ENCODE measurements around the gene PARD3B.

The PARD3B gene

GRCh38 chr2:205358351-205358815 lies 813.1 kb downstream of the PARD3B start:
- no peak for DNase-seq (ENCODE audit: insufficient read length, low spot score)
- FAIRE-seq, result no peak

DNA sequence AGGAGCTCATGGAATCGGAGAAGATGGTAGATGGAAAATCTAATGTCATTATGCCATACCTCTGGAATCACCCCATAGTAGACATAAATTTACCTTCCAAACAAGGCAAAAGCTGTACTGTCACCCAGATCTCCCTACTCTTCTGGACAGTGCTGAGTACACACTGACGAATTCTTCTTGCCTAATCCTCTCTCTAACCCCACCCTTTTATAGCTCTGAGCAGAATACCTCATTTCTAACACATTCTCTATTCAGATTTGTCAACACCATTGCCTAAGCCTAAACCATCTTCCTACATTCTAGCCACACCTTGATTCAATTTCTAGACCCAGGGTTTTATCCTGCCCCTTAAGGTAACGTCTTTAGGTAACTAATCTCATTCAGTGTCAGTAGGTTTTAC lies 816.0 kb downstream of the PARD3B start:
- no peak for FAIRE-seq

GRCh38 chr2:205361970-205362369 lies 816.7 kb downstream of the PARD3B start:
- FAIRE-seq (no peak), DNase-seq (ENCODE audit: insufficient read length, low spot score) (no peak)

More for the DNA sequence above, 816.0 kb downstream of the PARD3B start:
- no peak for DNase-seq (ENCODE audit: insufficient read length, low spot score)

DNA sequence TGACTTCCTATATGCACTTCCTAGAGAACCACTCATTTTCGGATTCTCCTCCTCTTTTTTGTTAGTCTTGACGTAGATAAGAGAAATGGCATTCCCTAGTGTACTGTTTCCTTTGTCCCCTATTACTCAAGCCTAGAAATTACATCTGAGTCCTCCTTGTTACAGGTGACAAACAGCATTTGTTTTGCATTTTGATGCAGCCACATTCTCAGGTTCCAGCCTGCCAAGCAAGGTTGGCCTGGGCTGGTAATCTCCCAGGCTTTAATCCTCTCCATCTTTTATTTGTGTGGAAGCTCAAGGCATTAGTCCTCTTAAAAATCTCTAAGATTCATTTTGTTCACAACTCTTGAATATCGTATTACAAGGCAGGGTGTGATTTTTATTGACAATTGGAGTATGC lies 819.0 kb downstream of the PARD3B start:
- DNase-seq (ENCODE audit: insufficient read length, low spot score), result no peak
- FAIRE-seq, result no peak

GRCh38 chr2:205366336-205367060 lies 821.2 kb downstream of the PARD3B start:
- FAIRE-seq (no peak), DNase-seq (ENCODE audit: insufficient read length, low spot score) (no peak)

GRCh38 chr2:205367331-205367935 lies 822.2 kb downstream of the PARD3B start:
- DNase-seq (ENCODE audit: insufficient read length, low spot score), result no peak
- no peak for FAIRE-seq

GRCh38 chr2:205369813-205370212 lies 824.5 kb downstream of the PARD3B start:
- FAIRE-seq (no peak), DNase-seq (ENCODE audit: insufficient read length, low spot score) (no peak)

DNA sequence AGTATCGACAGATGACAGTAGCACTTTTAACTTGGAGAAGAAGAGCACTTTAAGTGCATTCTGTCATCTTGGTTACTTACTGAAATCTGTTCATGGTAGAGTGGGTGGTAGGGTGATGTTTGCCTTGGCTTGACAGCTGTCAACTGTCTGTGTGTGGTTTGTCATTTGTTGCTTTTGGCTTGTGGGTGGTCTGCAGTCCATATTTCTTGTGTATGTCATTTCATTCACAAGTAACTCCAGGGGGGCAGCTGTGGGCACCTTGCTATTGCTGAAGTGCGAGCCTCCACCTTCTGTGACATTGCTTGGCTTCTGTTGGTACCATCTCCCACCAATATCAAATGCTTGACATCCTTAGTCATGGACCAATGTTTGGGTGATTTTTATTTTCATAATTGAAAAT lies 825.5 kb downstream of the PARD3B start:
- FAIRE-seq, result no peak
- no peak for DNase-seq (ENCODE audit: insufficient read length, low spot score)

GRCh38 chr2:205372141-205372540 lies 826.9 kb downstream of the PARD3B start:
- no peak for FAIRE-seq
- DNase-seq (ENCODE audit: insufficient read length, low spot score), result no peak

- no peak for FAIRE-seq
- no peak for DNase-seq (ENCODE audit: insufficient read length, low spot score)
Observed at GRCh38 chr2:205375461-205376448, 830.5 kb downstream of the PARD3B start.

DNA sequence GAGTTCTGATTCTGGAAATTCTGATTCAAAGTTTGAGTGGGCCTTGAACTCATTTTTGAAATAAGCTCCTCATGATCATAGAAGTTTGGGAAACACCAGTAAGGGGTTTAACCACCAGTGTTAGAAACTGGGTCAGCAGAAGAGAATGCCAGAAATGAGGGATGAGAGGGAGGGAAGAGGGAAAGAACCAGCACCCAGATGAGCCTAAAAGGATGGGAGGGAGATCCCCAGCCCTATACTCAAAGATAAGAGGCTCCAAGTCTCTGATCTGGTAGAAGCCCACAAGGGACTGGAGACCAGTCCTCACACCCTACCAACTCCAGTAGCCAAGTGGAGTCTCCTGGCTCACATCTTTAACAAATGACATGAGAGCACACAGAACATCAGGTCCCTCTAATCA lies 832.0 kb downstream of the PARD3B start:
- DNase-seq (ENCODE audit: insufficient read length, low spot score) (no peak), FAIRE-seq (no peak)

DNA sequence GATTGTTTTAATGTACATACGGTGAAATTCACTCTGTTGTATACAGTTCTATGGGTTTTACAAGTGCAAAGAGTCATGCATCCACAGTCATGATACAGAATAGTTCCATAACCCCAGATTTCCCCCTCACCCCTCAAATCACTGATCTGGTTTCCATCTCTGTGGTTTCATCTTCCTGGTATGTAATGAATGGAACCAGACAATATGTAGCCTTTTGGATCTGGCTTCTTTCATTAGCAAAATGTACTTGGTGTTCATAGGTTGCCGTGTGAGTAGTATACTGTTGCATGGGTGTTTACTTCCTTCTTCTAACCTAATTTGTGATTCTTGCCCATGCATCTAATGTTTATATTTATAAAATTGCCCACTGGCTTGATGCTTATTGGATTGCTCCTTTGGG lies 838.3 kb downstream of the PARD3B start:
- no peak for DNase-seq (ENCODE audit: insufficient read length, low spot score)
- FAIRE-seq, result no peak

DNA sequence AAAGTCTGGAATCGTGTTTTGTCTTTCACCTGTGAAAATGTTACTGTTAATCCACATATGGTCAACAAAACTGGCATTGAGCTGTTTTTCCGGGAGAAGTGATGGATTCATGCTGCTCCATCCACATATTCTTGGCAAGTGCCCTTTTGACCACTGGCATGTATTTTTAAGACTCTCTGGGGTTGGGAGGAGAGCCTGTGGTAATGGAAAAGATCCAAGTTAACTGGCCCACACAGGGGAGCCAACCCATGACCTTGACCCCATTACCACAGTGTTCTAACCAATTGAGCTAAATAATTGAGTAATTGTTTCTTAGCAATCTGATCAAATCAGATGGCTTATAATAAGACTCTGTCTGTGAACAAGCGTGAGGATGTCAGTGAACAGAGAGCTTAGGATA lies 840.8 kb downstream of the PARD3B start:
- FAIRE-seq, result no peak

GRCh38 chr2:205387350-205388055 lies 842.2 kb downstream of the PARD3B start:
- FAIRE-seq (no peak), DNase-seq (ENCODE audit: insufficient read length, low spot score) (no peak)

More for the DNA sequence above, 840.8 kb downstream of the PARD3B start:
- no peak for DNase-seq (ENCODE audit: insufficient read length, low spot score)

DNA sequence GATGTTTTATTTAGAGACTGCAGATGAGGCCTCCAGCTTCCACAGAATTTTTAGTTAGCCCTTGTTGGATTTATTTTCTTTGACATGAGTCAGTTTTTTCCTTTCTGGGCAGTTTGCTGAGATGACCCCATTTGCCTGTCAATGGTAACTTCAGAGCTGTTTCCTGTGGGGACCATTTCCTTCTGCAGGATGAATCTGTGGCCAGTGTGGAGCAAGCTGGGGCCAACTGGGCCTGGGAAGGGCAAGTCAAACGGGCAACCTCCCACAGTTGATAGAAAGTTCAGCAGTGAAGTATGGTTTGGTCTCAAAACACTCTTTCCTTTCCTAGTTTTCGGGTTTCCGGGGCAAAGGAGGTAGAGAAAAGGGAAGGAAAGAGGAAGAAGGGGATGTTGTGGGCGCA lies 845.6 kb downstream of the PARD3B start:
- DNase-seq (ENCODE audit: insufficient read length, low spot score) (no peak), FAIRE-seq (no peak)

DNA sequence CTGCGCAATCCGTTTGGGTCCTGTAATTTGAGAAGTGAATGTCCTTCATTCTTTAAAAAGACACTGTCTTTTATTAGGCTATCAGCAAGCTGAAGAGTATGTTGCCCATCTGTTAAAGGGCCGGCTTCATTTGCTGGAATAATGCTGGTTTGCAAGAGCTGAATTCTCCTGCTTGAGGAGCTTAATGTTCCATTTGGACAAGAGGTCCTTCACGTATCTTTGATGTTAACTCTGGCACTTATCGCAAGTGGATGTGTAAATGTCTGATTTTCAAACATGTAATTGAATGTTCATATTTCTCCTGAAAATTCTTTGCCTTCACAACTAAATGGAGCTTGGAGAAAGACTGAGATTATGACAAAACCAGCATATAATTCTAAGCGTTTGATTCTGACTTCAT lies 856.2 kb downstream of the PARD3B start:
- no peak for FAIRE-seq
- no peak for DNase-seq (ENCODE audit: insufficient read length, low spot score)

GRCh38 chr2:205402011-205402410 lies 856.7 kb downstream of the PARD3B start:
- FAIRE-seq, result no peak
- DNase-seq (ENCODE audit: insufficient read length, low spot score), result no peak

DNA sequence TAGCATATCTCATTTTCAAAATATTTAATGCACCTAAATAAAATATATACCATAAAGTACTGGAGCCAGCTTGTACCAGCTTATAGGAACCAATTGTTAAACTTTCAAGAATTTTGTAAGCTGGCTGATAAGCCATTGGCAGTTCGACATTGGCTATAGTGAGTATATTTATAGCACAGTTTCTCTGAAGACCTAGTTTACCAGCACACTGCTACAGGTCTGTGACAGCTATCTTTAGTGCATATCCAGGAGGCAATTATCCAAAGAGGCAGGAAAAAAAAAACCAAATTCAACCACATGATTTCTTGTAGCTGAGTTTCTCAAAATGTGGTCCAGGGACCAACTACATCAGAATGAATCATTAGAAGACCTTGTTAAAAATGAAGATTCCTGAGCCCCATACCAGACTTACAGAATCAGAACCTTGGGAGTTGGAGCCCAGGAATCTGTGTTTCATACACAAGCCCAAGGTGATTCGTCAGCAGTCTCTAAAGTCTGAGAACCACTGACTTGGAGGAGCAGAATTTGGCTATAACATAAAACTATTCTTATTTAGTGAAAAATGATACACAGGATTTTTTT lies 858.1 kb downstream of the PARD3B start:
- no peak for FAIRE-seq
- no peak for DNase-seq (ENCODE audit: insufficient read length, low spot score)

DNA sequence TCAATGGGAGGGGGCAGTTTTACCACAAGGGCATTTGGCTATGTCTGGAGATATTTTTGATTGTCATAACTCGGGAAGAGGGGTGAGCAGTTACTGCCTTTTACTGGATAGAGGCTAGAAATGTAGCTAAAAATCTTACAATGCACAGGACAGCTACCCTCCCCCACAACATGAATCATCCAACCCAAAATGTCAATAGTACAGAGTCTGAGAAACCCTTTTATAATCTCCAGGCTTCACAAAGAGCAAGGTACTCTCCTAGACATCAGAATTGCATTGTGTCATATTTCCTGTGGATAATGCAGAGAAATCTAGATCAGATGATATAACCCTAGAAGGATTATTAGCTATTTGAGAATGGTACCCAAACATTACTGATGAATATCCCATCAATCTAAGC lies 859.9 kb downstream of the PARD3B start:
- no peak for FAIRE-seq
- DNase-seq (ENCODE audit: insufficient read length, low spot score), result no peak

- DNase-seq (ENCODE audit: insufficient read length, low spot score), result no peak
- no peak for FAIRE-seq
Observed at GRCh38 chr2:205405752-205406151, 860.5 kb downstream of the PARD3B start.
